GM18951 (cell line): ENCODE measurements around the gene WBP1L.
"Not testable (repeated sequence)": the region's sequence is repeated elsewhere in the genome, so short reads cannot be mapped to it uniquely, and the experiment has no call there.

Experiments
- POLR2A ChIP-seq: IDR thresholded peaks from 4 replicates; pipeline ENCODE4 v1.6.1; 2011; ENCODE audit warnings: mild to moderate bottlenecking; ENCODE audit not compliant: insufficient read length, insufficient read depth; ENCODE audit errors: extremely low read depth
- in situ Hi-C: fragments of 300-500 bp; cut with MboI; formaldehyde crosslinking; loops from one replicate; pipeline ENCODE4 v1.12.0; 2022; ENCODE audit warnings: low sequenced_read_pairs, mixed read lengths, inconsistent platforms; ENCODE audit not compliant: unreplicated experiment

Gene WBP1L

GRCh38 chr10:102822222-102822621 is 78.5 kb downstream of the WBP1L start:
- in situ Hi-C loops = no loop called here
- no peak for TF ChIP-seq POLR2A

- in situ Hi-C loops = no loop called here
- no peak for TF ChIP-seq POLR2A
These were observed 80.9 kb downstream of the WBP1L start for GRCh38 chr10:102824664-102825063.

- TF ChIP-seq POLR2A = no peak
- in situ Hi-C loops = no loop called here
These were observed 82.5 kb downstream of the WBP1L start for GRCh38 chr10:102826148-102826796.

- TF ChIP-seq POLR2A = no peak
- in situ Hi-C loops = no loop called here
These were observed 83.8 kb downstream of the WBP1L start for GRCh38 chr10:102827597-102827975.

GRCh38 chr10:102831322-102832071 is 87.7 kb downstream of the WBP1L start:
- TF ChIP-seq POLR2A = no peak
- in situ Hi-C loops = loop anchor here (5.0 kb wide), 1 partner anchor 76 kb away; no protein-coding TSS in a partner anchor

GRCh38 chr10:102832248-102832647 is 88.5 kb downstream of the WBP1L start:
- in situ Hi-C loops = loop anchor here (5.0 kb wide), 1 partner anchor 75 kb away; no protein-coding TSS in a partner anchor

GRCh38 chr10:102832987-102833386 is 89.2 kb downstream of the WBP1L start:
- no peak for TF ChIP-seq POLR2A
- in situ Hi-C loops = loop anchor here (5.0 kb wide), 1 partner anchor 74 kb away; no protein-coding TSS in a partner anchor

More at GRCh38 chr10:102832248-102832647, 88.5 kb downstream of the WBP1L start:
- no peak for TF ChIP-seq POLR2A

GRCh38 chr10:102834143-102834542 is 90.4 kb downstream of the WBP1L start:
- in situ Hi-C loops = loop anchor here (5.0 kb wide), 1 partner anchor 73 kb away; no protein-coding TSS in a partner anchor
- no peak for TF ChIP-seq POLR2A

GRCh38 chr10:102835007-102835482 is 91.3 kb downstream of the WBP1L start:
- in situ Hi-C loops = no loop called here
- no peak for TF ChIP-seq POLR2A

GRCh38 chr10:102837230-102837721 is 93.5 kb downstream of the WBP1L start, which contains the start of gene CYP17A1:
Gene CYP17A1, minus strand, starts transcription at chr10:102837413. Its CDS starts 52 bp downstream, at chr10:102837361.
- TF ChIP-seq POLR2A = no peak
- in situ Hi-C loops = no loop called here

GRCh38 chr10:102838276-102838927 is 94.7 kb downstream of the WBP1L start:
- in situ Hi-C loops = not testable (repeated sequence)

- TF ChIP-seq POLR2A = no peak
- in situ Hi-C loops = no loop called here
These were observed 98.1 kb downstream of the WBP1L start for GRCh38 chr10:102841827-102842345.

GRCh38 chr10:102843139-102843538 is 99.4 kb downstream of the WBP1L start:
- in situ Hi-C loops = not testable (repeated sequence)

GRCh38 chr10:102844190-102844776 is 100.5 kb downstream of the WBP1L start:
- in situ Hi-C loops = not testable (repeated sequence)
